Astrocyte (in vitro differentiated cells and primary cell): ENCODE measurements around the gene PITPNM3. TPM values are rescaled to one million over a fixed set of nuclear protein-coding genes. Genes with fewer than 3 reads are reported as not detected.

ENCODE experiments used
- DNase-seq: peaks from one replicate; pipeline ENCODE4 v3.0.0-alpha.2; 2010; ENCODE audit warnings: low read depth
- FAIRE-seq: peaks from 2 replicates; lab custom pipeline; 2011; peaks lifted over from hg19 to GRCh38; lab: Jason Lieb, UNC
- H2AFZ ChIP-seq: 2 replicates; pipeline ENCODE4 v1.6.0; 2012; ENCODE audit warnings: low read depth, low read length, inconsistent platforms
- H3K27ac ChIP-seq: 2 replicates; pipeline ENCODE4 v1.5.1; 2011; ENCODE audit warnings: low read depth, low read length, inconsistent platforms
- H3K27me3 ChIP-seq: 2 replicates; pipeline ENCODE4 v1.6.0; 2011; ENCODE audit warnings: low read length, inconsistent platforms; ENCODE audit not compliant: insufficient read depth
- H3K36me3 ChIP-seq: 2 replicates; pipeline ENCODE4 v1.5.1; 2011; ENCODE audit warnings: low read length, inconsistent platforms; ENCODE audit not compliant: insufficient read depth
- H3K4me1 ChIP-seq: 2 replicates; pipeline ENCODE4 v1.5.1; 2011; ENCODE audit warnings: low read length, inconsistent platforms; ENCODE audit not compliant: insufficient read depth
- H3K4me2 ChIP-seq: 2 replicates; pipeline ENCODE4 v1.6.0; 2012; ENCODE audit warnings: low read length, inconsistent platforms
- H3K4me3 ChIP-seq: 2 replicates; pipeline ENCODE4 v1.5.1; 2011; ENCODE audit warnings: low read depth, mild to moderate bottlenecking, low read length, inconsistent platforms; ENCODE audit not compliant: insufficient read depth
- H3K79me2 ChIP-seq: 2 replicates; pipeline ENCODE4 v1.6.0; 2012; ENCODE audit warnings: mild to moderate bottlenecking, low read length, inconsistent platforms; ENCODE audit not compliant: insufficient read depth
- H3K9ac ChIP-seq: 2 replicates; pipeline ENCODE4 v1.6.0; 2012; ENCODE audit warnings: mild to moderate bottlenecking, low read length, inconsistent platforms
- H3K9me3 ChIP-seq: 2 replicates; pipeline ENCODE4 v1.5.1; 2012; ENCODE audit warnings: low read depth, mild to moderate bottlenecking, low read length, inconsistent platforms; ENCODE audit not compliant: insufficient read depth
- H4K20me1 ChIP-seq: 2 replicates; pipeline ENCODE4 v1.6.0; 2012; ENCODE audit warnings: low read length, inconsistent platforms; ENCODE audit not compliant: insufficient read depth
- H3K27ac Mint-ChIP-seq: one replicate; pipeline ENCODE4 v1.8.0; 2021; ENCODE audit warnings: mild to moderate bottlenecking, mixed read lengths; ENCODE audit not compliant: unreplicated experiment
- H3K27me3 Mint-ChIP-seq: one replicate; pipeline ENCODE4 v1.8.0; 2021; ENCODE audit warnings: low read depth, mixed read lengths; ENCODE audit not compliant: unreplicated experiment
- H3K36me3 Mint-ChIP-seq: one replicate; pipeline ENCODE4 v1.8.0; 2021; ENCODE audit warnings: low read depth, mixed read lengths; ENCODE audit not compliant: unreplicated experiment
- H3K4me1 Mint-ChIP-seq: one replicate; pipeline ENCODE4 v1.8.0; 2021; ENCODE audit warnings: low read depth, mixed read lengths; ENCODE audit not compliant: unreplicated experiment
- H3K4me3 Mint-ChIP-seq: one replicate; pipeline ENCODE4 v1.8.0; 2021; ENCODE audit warnings: mild to moderate bottlenecking, moderate library complexity, mixed read lengths; ENCODE audit not compliant: unreplicated experiment
- H3K9me3 Mint-ChIP-seq: one replicate; pipeline ENCODE4 v1.8.0; 2021; ENCODE audit warnings: mild to moderate bottlenecking, mixed read lengths; ENCODE audit not compliant: unreplicated experiment
- CTCF ChIP-seq: IDR thresholded peaks from 2 replicates; pipeline ENCODE4 v1.5.1; 2011; ENCODE audit warnings: low read depth, mild to moderate bottlenecking, inconsistent platforms, low read length, moderate library complexity; ENCODE audit not compliant: insufficient read depth
- EZH2 ChIP-seq: IDR thresholded peaks from 2 replicates; pipeline ENCODE4 v1.6.1; 2012; ENCODE audit warnings: mild to moderate bottlenecking, low read length, inconsistent platforms; ENCODE audit not compliant: insufficient read depth
- total RNA-seq: library from RNA; stranded (reverse); gene quantifications from 2 replicates; pipeline ENCODE4 v1.2.1, GENCODE V29; 2021

Gene PITPNM3
- total RNA-seq, 1 donor from 2014 or later = 1.3 TPM

GRCh38 chr17:6508016-6508415 is 48.3 kb downstream of the PITPNM3 start:
- Histone ChIP-seq H3K4me3 (no peak overlapping the region), H3K79me2 (no peaks in the 10 kb centered on the region), H2AFZ (no peak overlapping the region), H4K20me1 (no peaks in the 10 kb centered on the region), H3K4me2 (peak overlapping the region; percentile 66), H3K27me3 (no peaks in the 10 kb centered on the region), H3K4me1 (peaks cover 43% of the 10 kb centered on the region), H3K36me3 (no peaks in the 10 kb centered on the region), H3K9ac (no peak overlapping the region), H3K9me3 (no peaks in the 10 kb centered on the region), H3K27ac (no peak overlapping the region)
- DNase-seq (no peak), FAIRE-seq (no peak)
- H3K27ac Mint-ChIP-seq = no peak overlapping the region
- no peaks in the 10 kb centered on the region for H3K9me3 Mint-ChIP-seq
- no peak overlapping the region for H3K4me3 Mint-ChIP-seq
- peaks cover 22% of the 10 kb centered on the region for H3K4me1 Mint-ChIP-seq
- H3K27me3 Mint-ChIP-seq = peaks cover 7% of the 10 kb centered on the region
- H3K36me3 Mint-ChIP-seq = peaks cover 6% of the 10 kb centered on the region
- no peak for TF ChIP-seq CTCF
- TF ChIP-seq EZH2 = no peak

- H3K4me2 ChIP-seq = peak overlapping the region; percentile 66
- Mint-ChIP-seq H3K27ac (no peak overlapping the region), H3K4me1 (peaks cover 22% of the 10 kb centered on the region), H3K36me3 (peaks cover 6% of the 10 kb centered on the region), H3K27me3 (peaks cover 7% of the 10 kb centered on the region), H3K9me3 (no peaks in the 10 kb centered on the region), H3K4me3 (peak overlapping the region; percentile 6)
- H3K9me3 ChIP-seq = no peaks in the 10 kb centered on the region
- H3K79me2 ChIP-seq = no peaks in the 10 kb centered on the region
- no peaks in the 10 kb centered on the region for H3K36me3 ChIP-seq
- H3K4me1 ChIP-seq = peaks cover 43% of the 10 kb centered on the region
- no peak overlapping the region for H2AFZ ChIP-seq
- peak; percentile 83 for DNase-seq
- H3K27me3 ChIP-seq = no peaks in the 10 kb centered on the region
- no peak overlapping the region for H3K9ac ChIP-seq
- H3K27ac ChIP-seq = no peak overlapping the region
- FAIRE-seq = peak; percentile 73
- H3K4me3 ChIP-seq = no peak overlapping the region
- TF ChIP-seq CTCF (no peak), EZH2 (no peak)
- H4K20me1 ChIP-seq = no peaks in the 10 kb centered on the region
These were observed 48.8 kb downstream of the PITPNM3 start for GRCh38 chr17:6507535-6507934.

- H3K4me1 Mint-ChIP-seq = peaks cover 20% of the 10 kb centered on the region
- Histone ChIP-seq H3K79me2 (no peaks in the 10 kb centered on the region), H3K4me1 (peaks cover 43% of the 10 kb centered on the region), H3K27me3 (no peaks in the 10 kb centered on the region), H3K9me3 (no peaks in the 10 kb centered on the region), H2AFZ (no peak overlapping the region), H3K4me3 (no peak overlapping the region), H3K36me3 (no peaks in the 10 kb centered on the region), H3K27ac (no peak overlapping the region), H4K20me1 (no peaks in the 10 kb centered on the region), H3K9ac (no peak overlapping the region), H3K4me2 (peak overlapping the region; percentile 13)
- no peak for TF ChIP-seq EZH2
- TF ChIP-seq CTCF = no peak
- DNase-seq = peak; percentile 29
- no peaks in the 10 kb centered on the region for H3K9me3 Mint-ChIP-seq
- H3K4me3 Mint-ChIP-seq = no peak overlapping the region
- no peak for FAIRE-seq
- peaks cover 6% of the 10 kb centered on the region for H3K36me3 Mint-ChIP-seq
- H3K27me3 Mint-ChIP-seq = peaks cover 7% of the 10 kb centered on the region
- no peak overlapping the region for H3K27ac Mint-ChIP-seq
These were observed 49.6 kb downstream of the PITPNM3 start for GRCh38 chr17:6506679-6507231.
